ENCODE results near the gene CCND1.

DNA sequence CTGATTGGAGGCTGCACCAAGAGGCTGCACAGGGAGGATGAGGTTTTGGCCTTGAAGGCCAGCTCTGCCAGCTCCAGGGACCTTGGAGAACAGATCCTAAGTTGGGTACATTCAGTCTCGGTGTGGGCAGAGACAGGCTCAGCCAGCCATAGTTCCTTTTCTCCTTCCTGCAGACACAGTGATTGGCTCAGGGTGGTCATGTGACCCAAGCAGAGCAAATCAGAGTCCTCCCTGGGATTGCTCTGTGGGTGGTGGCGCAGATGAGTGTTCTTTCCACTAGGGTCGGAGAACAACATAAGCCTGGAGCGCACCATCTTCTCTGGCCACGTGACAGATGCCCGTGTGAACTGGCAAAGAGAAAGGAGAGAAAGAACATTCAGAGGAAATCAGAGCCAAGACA is 47.1 kb upstream of the CCND1 start:
- TF ChIP-seq, protein P1, sequence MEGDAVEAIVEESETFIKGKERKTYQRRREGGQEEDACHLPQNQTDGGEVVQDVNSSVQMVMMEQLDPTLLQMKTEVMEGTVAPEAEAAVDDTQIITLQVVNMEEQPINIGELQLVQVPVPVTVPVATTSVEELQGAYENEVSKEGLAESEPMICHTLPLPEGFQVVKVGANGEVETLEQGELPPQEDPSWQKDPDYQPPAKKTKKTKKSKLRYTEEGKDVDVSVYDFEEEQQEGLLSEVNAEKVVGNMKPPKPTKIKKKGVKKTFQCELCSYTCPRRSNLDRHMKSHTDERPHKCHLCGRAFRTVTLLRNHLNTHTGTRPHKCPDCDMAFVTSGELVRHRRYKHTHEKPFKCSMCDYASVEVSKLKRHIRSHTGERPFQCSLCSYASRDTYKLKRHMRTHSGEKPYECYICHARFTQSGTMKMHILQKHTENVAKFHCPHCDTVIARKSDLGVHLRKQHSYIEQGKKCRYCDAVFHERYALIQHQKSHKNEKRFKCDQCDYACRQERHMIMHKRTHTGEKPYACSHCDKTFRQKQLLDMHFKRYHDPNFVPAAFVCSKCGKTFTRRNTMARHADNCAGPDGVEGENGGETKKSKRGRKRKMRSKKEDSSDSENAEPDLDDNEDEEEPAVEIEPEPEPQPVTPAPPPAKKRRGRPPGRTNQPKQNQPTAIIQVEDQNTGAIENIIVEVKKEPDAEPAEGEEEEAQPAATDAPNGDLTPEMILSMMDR (IDR thresholded peaks at IDR 0.05), result no peak
- TF ChIP-seq EP300 (IDR thresholded peaks at IDR 0.05), result no peak
